IPS-15b (cell line): Measurements from ENCODE around the gene SLITRK5.

Experiments used
- H3K27me3 ChIP-seq: one replicate; pipeline ENCODE4 v1.6.1; 2013; ENCODE audit warnings: low read length; ENCODE audit not compliant: control insufficient read depth, insufficient read depth
- H3K36me3 ChIP-seq: one replicate; pipeline ENCODE4 v1.6.1; 2013; ENCODE audit warnings: low read length; ENCODE audit not compliant: control insufficient read depth, insufficient read depth
- H3K4me1 ChIP-seq: one replicate; pipeline ENCODE4 v1.6.1; 2013; ENCODE audit warnings: mild to moderate bottlenecking, low read length; ENCODE audit not compliant: control insufficient read depth, insufficient read depth
- H3K4me3 ChIP-seq: one replicate; pipeline ENCODE4 v1.5.1; 2013; ENCODE audit warnings: low read depth, low read length
- H3K9ac ChIP-seq: one replicate; pipeline ENCODE4 v1.6.1; 2013; ENCODE audit warnings: low read depth, mild to moderate bottlenecking, low read length
- H3K9me3 ChIP-seq: one replicate; pipeline ENCODE4 v1.6.1; 2013; ENCODE audit warnings: mild to moderate bottlenecking, low read length; ENCODE audit not compliant: control insufficient read depth, insufficient read depth

Gene SLITRK5

DNA sequence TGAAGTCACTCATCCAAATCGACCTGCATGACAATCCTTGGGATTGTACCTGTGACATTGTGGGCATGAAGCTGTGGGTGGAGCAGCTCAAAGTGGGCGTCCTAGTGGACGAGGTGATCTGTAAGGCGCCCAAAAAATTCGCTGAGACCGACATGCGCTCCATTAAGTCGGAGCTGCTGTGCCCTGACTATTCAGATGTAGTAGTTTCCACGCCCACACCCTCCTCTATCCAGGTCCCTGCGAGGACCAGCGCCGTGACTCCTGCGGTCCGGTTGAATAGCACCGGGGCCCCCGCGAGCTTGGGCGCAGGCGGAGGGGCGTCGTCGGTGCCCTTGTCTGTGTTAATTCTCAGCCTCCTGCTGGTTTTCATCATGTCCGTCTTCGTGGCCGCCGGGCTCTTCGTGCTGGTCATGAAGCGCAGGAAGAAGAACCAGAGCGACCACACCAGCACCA, 5.9 kb downstream of the SLITRK5 start:
- H3K9me3 ChIP-seq, result no peaks in the 10 kb centered on the region
- peak overlapping the region; percentile 51 for H3K4me3 ChIP-seq
- peaks cover 68% of the 10 kb centered on the region for H3K27me3 ChIP-seq
- peaks cover 24% of the 10 kb centered on the region for H3K4me1 ChIP-seq
- no peak overlapping the region for H3K9ac ChIP-seq
- H3K36me3 ChIP-seq, result no peaks in the 10 kb centered on the region

DNA sequence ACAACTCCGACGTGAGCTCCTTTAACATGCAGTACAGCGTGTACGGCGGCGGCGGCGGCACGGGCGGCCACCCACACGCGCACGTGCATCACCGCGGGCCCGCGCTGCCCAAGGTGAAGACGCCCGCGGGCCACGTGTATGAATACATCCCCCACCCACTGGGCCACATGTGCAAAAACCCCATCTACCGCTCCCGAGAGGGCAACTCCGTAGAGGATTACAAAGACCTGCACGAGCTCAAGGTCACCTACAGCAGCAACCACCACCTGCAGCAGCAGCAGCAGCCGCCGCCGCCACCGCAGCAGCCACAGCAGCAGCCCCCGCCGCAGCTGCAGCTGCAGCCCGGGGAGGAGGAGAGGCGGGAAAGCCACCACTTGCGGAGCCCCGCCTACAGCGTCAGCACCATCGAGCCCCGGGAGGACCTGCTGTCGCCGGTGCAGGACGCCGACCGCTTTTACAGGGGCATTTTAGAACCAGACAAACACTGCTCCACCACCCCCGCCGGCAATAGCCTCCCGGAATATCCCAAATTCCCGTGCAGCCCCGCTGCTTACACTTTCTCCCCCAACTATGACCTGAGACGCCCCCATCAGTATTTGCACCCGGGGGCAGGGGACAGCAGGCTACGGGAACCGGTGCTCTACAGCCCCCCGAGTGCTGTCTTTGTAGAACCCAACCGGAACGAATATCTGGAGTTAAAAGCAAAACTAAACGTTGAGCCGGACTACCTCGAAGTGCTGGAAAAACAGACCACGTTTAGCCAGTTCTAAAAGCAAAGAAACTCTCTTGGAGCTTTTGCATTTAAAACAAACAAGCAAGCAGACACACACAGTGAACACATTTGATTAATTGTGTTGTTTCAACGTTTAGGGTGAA, 6.6 kb downstream of the SLITRK5 start:
- H3K27me3 ChIP-seq, result peaks cover 68% of the 10 kb centered on the region
- H3K36me3 ChIP-seq, result no peaks in the 10 kb centered on the region
- H3K9ac ChIP-seq, result no peak overlapping the region
- H3K4me3 ChIP-seq, result peak overlapping the region; percentile 51
- H3K9me3 ChIP-seq, result no peaks in the 10 kb centered on the region
- peaks cover 24% of the 10 kb centered on the region for H3K4me1 ChIP-seq

DNA sequence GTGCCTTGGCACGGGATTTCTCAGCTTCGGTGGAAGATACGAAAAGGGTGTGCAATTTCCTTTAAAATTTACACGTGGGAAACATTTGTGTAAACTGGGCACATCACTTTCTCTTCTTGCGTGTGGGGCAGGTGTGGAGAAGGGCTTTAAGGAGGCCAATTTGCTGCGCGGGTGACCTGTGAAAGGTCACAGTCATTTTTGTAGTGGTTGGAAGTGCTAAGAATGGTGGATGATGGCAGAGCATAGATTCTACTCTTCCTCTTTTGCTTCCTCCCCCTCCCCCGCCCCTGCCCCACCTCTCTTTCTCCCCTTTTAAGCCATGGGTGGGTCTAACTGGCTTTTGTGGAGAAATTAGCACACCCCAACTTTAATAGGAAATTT, 7.2 kb downstream of the SLITRK5 start:
- no peaks in the 10 kb centered on the region for H3K36me3 ChIP-seq
- H3K27me3 ChIP-seq, result peaks cover 68% of the 10 kb centered on the region
- peaks cover 24% of the 10 kb centered on the region for H3K4me1 ChIP-seq
- no peak overlapping the region for H3K9ac ChIP-seq
- H3K4me3 ChIP-seq, result peak overlapping the region; percentile 51
- H3K9me3 ChIP-seq, result no peaks in the 10 kb centered on the region

DNA sequence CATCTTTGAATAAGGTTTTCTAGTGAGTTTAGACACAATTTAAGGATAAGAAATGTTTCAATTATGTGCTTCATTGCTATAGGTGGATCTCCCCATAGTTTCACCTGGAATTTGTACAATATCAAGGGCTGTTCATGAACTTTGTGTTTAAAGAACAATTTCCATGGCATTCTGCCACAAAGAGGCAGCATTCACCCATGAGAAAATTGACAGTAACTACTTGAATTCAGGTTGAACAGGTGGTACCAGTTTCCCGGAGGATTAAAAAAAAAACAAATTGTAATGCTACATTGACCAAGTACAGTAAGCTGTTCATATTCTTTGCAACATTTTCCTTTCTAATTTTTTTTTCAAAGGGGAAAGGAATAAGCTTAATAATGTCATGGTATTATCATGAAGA, 9.1 kb downstream of the SLITRK5 start:
- Histone ChIP-seq H3K4me1 (peaks cover 11% of the 10 kb centered on the region), H3K9me3 (no peaks in the 10 kb centered on the region), H3K27me3 (peaks cover 49% of the 10 kb centered on the region), H3K4me3 (no peak overlapping the region), H3K36me3 (no peaks in the 10 kb centered on the region), H3K9ac (no peak overlapping the region)

DNA sequence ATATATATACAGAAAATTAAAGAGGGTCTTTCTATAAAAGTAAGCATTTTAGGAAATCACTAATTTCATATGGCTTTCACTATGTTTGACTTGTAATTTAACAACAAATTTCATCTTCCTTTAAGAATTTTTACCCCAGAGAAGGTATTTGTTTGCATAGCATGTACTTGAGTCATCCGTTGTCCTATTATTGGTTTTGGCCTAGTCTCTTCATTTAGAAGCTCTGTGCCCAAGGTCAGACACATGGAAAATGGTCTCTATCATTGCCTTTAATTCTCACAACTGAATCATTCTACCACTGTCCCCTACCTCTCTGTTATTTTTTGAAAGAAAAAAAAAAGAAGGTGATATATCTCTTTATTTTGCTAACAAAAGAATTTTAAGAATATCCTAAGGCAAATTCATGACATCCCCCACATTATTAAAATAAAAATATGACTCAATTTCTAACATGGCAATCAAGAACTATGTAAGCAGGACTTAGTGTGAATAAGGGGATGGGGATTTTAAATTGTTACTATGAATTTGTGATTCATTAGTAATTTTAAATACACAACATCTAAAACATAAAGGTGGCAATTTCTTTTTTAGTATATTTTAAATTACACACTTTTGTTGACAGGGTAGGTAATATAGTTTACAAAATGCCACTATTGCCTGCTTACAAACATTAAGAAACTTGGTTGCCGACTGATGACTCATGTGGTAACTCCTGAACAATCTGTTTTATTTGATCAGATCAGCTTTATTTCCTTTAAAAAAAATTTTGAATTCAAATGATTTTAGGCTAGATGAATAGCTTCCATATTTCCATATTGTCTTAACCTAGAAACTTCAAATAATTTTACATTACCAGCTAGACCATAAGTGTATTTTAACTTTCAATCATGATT, 13.9 kb downstream of the SLITRK5 start:
- Histone ChIP-seq H3K36me3 (no peaks in the 10 kb centered on the region), H3K27me3 (peaks cover 4% of the 10 kb centered on the region), H3K4me3 (no peak overlapping the region), H3K9ac (no peak overlapping the region), H3K9me3 (no peaks in the 10 kb centered on the region), H3K4me1 (no peaks in the 10 kb centered on the region)

DNA sequence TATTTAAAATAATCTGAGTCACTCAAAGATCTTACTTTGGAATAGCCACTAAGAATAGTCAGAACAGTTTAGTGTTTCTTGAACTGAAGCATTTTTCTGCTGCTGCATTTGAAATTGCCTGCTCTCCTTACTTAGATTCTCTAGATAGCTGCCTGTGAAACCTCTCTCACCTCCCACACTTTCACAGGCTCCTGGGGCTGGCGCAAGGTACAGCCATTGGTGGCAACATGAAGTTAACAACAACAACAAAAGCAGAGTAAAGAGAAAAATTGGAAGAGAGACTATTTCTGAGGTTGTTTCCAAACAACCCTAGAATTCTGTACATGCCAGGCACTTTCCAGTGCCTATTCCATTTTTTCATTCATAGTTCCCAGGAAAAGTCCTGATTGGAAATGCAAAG, 25.3 kb downstream of the SLITRK5 start:
- Histone ChIP-seq H3K4me3 (no peak overlapping the region), H3K27me3 (no peaks in the 10 kb centered on the region), H3K9me3 (no peaks in the 10 kb centered on the region), H3K9ac (no peak overlapping the region), H3K4me1 (peaks cover 2% of the 10 kb centered on the region), H3K36me3 (no peaks in the 10 kb centered on the region)

DNA sequence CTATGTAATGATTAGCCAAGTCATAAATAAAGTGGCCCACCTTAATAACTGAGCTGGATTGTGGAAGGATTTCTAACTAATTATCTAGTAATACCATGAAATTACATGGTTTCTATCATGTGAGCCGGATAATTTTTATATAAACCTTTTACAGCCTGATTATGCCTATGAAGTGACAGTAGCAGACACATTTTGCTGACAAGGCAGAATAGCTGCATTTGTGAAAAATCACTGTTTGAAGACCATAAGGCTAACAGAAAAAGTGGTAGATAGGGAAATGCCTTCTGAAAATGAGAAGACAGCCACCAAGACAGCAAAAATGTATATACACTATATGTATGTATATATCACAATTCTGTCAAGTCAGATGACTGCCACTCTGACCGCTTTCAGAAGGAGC, 27.1 kb downstream of the SLITRK5 start:
- Histone ChIP-seq H3K4me1 (peaks cover 2% of the 10 kb centered on the region), H3K9ac (no peak overlapping the region), H3K27me3 (no peaks in the 10 kb centered on the region), H3K9me3 (no peaks in the 10 kb centered on the region), H3K36me3 (no peaks in the 10 kb centered on the region), H3K4me3 (no peak overlapping the region)

DNA sequence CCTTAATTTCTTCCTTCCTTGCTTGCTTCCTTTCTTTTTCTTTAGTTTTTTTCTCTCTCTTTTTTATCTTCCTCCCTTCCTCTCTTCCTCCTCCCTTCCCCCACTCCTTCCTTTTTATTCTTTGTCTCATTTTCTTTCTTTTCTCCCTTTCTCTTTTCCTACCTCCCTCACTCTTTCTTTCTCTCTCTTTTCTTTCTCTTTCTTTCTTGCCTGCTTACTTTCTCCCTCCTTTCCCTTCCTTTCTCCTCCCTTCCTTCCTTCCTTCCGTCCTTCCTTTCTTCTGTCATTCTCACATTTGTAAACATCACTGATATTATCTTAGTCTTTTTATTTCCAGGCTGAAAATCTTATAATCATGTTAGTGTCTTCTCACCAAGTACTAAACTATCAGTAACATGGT, 38.8 kb downstream of the SLITRK5 start:
- Histone ChIP-seq H3K9ac (no peak overlapping the region), H3K9me3 (no peaks in the 10 kb centered on the region), H3K4me1 (no peaks in the 10 kb centered on the region), H3K4me3 (no peak overlapping the region), H3K36me3 (no peaks in the 10 kb centered on the region), H3K27me3 (no peaks in the 10 kb centered on the region)

DNA sequence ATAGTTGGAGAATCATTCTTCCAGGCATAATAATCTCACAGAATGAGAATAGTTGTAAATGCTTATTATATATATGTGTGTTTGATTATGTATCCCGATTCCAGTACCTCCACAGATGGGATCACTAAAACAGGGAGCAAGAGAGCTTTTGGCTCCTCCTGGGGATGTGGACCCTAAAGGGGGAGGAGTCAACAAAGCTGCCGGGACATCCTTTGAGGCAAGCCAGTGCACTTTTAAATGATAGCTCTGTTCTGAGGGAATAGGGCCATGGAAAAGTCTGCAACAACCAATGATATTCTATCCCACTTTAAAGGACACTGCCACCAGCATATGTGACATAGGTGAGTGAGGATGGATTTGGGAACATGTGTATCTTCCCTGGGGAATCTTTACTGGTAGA, 40.8 kb downstream of the SLITRK5 start:
- Histone ChIP-seq H3K27me3 (no peaks in the 10 kb centered on the region), H3K9me3 (no peaks in the 10 kb centered on the region), H3K36me3 (no peaks in the 10 kb centered on the region), H3K4me1 (no peaks in the 10 kb centered on the region), H3K4me3 (no peak overlapping the region), H3K9ac (no peak overlapping the region)
